ENCODE measurements around the gene TMEM253.

TMEM253 gene

DNA sequence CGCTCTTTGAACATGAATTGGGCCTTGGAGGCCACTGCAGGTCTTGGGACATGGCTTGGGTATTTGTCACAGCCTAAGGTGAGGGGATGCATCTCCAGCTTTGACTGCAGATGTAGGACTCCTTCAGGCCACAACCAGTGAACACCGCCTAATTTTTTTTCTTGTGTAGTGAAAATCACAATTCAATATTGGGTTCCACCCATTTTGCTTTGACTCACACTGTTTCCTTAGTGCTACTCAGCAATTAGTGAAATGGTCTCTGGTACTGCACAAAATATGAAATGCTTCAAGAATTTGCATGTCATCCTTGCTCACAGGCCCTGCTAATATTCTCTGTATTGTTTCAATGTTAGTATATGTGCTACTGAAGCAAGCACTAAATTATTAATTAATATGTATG, 12.5 kb downstream of the TMEM253 start:
- TF ChIP-seq ZNF274 (IDR thresholded peaks at IDR 0.05; ENCODE audit: low read depth, low read length) = no peak
- no peak overlapping the region for H3K4me3 ChIP-seq (ENCODE audit: low read length)

DNA sequence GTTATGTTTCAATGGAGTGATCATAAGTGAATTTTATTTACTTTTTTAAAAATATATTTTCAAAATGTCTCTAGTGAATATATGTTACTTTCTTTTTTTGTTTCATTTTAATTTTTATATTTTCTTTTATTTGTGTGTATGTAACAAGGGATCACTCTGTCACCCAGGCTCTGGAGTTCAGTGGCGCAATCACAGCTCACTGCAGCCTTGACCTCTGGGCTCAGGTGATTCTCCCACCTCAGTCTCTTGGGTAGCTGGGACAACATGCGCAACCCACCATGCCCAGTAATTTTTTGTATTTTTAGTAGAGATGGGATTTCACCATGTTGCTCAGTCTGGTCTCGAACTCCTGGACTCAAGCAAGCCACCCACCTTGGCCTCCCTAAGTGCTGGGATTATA, 18.1 kb downstream of the TMEM253 start:
- H3K4me3 ChIP-seq (ENCODE audit: low read length) = no peak overlapping the region
- TF ChIP-seq ZNF274 (IDR thresholded peaks at IDR 0.05; ENCODE audit: low read depth, low read length) = no peak

GRCh38 chr14:21120686-21121085, 19.8 kb downstream of the TMEM253 start:
- H3K4me3 ChIP-seq (ENCODE audit: low read length) = no peak overlapping the region
- TF ChIP-seq ZNF274 (IDR thresholded peaks at IDR 0.05; ENCODE audit: low read depth, low read length) = no peak

- TF ChIP-seq ZNF274 (IDR thresholded peaks at IDR 0.05; ENCODE audit: low read depth, low read length) = no peak
- H3K4me3 ChIP-seq (ENCODE audit: low read length) = no peak overlapping the region
These were observed 20.3 kb downstream of the TMEM253 start for GRCh38 chr14:21121122-21121521.

- TF ChIP-seq ZNF274 (IDR thresholded peaks at IDR 0.05; ENCODE audit: low read depth, low read length) = no peak
- no peak overlapping the region for H3K4me3 ChIP-seq (ENCODE audit: low read length)
These were observed 22.6 kb downstream of the TMEM253 start for GRCh38 chr14:21123429-21123828.

- TF ChIP-seq ZNF274 (IDR thresholded peaks at IDR 0.05; ENCODE audit: low read depth, low read length) = no peak
- no peak overlapping the region for H3K4me3 ChIP-seq (ENCODE audit: low read length)
These were observed 33.0 kb downstream of the TMEM253 start for GRCh38 chr14:21133901-21134300.

DNA sequence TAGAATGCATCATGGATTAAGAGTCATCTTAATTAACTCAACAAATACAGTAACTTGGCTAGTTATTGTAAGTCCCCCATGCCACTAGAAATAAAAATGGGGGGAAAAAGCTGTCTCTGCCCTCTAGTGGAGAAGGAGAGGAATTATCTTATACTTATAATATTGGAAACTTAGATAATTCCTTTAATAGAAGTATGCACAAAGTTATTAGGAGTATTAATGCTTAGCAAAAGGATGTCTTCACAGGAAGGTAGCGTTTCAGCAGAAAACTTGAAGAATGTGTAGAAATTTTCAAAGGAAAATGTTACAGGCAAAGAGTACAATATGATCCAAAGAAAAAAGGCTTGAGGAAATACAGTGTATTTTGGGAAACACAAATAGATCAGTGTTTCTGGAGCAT, 35.2 kb downstream of the TMEM253 start:
- no peak overlapping the region for H3K4me3 ChIP-seq (ENCODE audit: low read length)
- no peak for TF ChIP-seq ZNF274 (IDR thresholded peaks at IDR 0.05; ENCODE audit: low read depth, low read length)

DNA sequence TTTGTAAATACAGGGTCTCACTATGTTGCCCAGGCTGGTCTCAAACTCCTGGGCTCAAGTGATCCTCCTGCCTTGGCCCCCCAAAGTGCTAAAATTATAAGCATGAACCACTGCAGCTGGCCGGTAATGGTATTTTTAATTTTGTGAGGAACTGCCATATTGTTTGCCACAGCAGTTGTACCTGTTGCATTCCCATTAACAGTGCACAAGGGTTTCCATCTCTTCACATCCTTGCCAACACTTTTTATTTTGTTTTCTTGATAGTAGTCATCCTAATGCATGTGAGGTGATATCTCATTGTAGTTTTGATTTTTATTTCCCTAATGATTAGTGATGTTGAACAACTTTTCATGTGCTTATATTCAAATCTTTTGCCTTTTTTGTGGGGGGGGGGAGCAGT, 41.5 kb downstream of the TMEM253 start:
- TF ChIP-seq ZNF274 (IDR thresholded peaks at IDR 0.05; ENCODE audit: low read depth, low read length) = no peak
- H3K4me3 ChIP-seq (ENCODE audit: low read length) = no peak overlapping the region

- no peak for TF ChIP-seq ZNF274 (IDR thresholded peaks at IDR 0.05; ENCODE audit: low read depth, low read length)
- H3K4me3 ChIP-seq (ENCODE audit: low read length) = no peak overlapping the region
These were observed 44.6 kb downstream of the TMEM253 start for GRCh38 chr14:21145437-21145836.

- H3K4me3 ChIP-seq (ENCODE audit: low read length) = no peak overlapping the region
- no peak for TF ChIP-seq ZNF274 (IDR thresholded peaks at IDR 0.05; ENCODE audit: low read depth, low read length)
These were observed 48.9 kb downstream of the TMEM253 start for GRCh38 chr14:21149641-21150367.
